ENCODE data around the gene KCNK7.

The KCNK7 gene

DNA sequence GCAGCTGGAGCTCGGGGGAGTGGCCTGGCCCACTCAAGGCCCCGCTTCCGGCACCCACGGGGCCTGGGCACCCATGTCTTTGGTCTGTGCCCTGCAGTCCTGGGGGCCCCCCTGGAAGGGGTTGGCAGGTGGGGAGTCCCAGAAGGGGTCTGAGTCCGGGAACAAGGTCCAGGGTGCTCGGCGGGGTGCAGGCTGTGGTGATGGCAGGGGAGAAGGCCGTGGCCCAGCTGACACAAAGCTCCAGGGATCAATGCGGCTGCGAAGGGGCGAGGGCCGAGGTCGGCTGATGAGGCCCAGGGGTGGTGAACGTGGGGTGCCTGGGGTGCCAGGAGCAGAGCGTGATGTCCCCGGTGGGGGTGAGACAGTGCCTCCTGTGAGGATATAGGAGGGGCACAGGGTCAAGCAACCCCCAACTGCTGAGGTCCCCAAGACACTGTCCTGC is 2.7 kb upstream of the KCNK7 start:
- peaks cover 97% of the 10 kb centered on the region for H3K36me3 ChIP-seq
- TF ChIP-seq, protein P1, sequence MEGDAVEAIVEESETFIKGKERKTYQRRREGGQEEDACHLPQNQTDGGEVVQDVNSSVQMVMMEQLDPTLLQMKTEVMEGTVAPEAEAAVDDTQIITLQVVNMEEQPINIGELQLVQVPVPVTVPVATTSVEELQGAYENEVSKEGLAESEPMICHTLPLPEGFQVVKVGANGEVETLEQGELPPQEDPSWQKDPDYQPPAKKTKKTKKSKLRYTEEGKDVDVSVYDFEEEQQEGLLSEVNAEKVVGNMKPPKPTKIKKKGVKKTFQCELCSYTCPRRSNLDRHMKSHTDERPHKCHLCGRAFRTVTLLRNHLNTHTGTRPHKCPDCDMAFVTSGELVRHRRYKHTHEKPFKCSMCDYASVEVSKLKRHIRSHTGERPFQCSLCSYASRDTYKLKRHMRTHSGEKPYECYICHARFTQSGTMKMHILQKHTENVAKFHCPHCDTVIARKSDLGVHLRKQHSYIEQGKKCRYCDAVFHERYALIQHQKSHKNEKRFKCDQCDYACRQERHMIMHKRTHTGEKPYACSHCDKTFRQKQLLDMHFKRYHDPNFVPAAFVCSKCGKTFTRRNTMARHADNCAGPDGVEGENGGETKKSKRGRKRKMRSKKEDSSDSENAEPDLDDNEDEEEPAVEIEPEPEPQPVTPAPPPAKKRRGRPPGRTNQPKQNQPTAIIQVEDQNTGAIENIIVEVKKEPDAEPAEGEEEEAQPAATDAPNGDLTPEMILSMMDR (IDR thresholded peaks at IDR 0.05): no peak
- H3K4me3 ChIP-seq (ENCODE audit: low read depth in 1 of 2, low read length in 1 of 2): no peak overlapping the region
- no peaks in the 10 kb centered on the region for H3K27me3 ChIP-seq
- H3K4me1 ChIP-seq (ENCODE audit: control insufficient read depth in 1 of 2, insufficient read depth in 1 of 2, low read depth in 1 of 2, low read length in 1 of 2): no peaks in the 10 kb centered on the region
- no peak overlapping the region for H3K27ac ChIP-seq
- H3K9me3 ChIP-seq: no peaks in the 10 kb centered on the region

DNA sequence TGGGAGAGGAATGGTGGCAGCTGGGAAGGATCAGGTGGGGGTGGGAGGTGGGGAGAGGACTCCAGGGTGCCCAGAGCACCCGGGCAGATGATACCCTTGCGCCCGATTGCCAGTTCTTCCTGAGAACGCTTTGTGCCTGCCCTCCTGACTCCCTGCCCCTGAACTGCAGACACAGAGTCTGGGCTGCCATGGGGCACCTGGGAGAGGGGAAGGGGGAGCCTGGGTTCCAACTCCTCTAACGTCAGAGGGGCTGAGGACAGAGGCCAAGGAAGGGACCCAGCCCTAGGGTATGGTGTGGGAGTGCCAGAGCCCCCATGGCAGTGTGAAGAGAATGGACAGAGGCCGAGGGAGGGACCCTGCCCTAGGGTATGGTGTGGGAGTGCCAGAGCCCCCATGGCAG is 920 bp upstream of the KCNK7 start:
- no peaks in the 10 kb centered on the region for H3K9me3 ChIP-seq
- H3K4me3 ChIP-seq (ENCODE audit: low read depth in 1 of 2, low read length in 1 of 2): no peak overlapping the region
- no peaks in the 10 kb centered on the region for H3K4me1 ChIP-seq (ENCODE audit: control insufficient read depth in 1 of 2, insufficient read depth in 1 of 2, low read depth in 1 of 2, low read length in 1 of 2)
- peaks cover 97% of the 10 kb centered on the region for H3K36me3 ChIP-seq
- no peak overlapping the region for H3K27ac ChIP-seq
- no peaks in the 10 kb centered on the region for H3K27me3 ChIP-seq
- TF ChIP-seq, protein P1 (IDR thresholded peaks at IDR 0.05): no peak

DNA sequence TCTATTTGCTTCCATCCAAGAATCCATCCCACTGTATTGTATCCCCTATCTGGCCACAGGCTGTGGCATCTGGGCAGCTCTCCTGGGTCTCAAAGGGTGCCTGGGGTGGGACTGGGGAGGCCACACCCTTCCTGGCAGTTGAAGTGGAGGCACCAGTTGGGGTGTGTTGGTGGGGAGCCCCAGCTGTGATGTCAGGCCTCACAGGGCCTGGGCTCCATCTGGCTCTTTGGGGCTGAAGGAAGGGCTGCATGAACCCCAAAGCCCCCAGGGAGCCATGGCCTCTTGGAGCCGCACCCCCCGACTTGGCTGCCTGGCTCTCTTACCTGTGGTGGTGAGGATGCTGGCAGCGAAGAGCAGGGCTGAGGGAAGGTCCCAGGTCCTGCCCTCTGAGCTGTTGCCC is 469 bp downstream of the KCNK7 start:
- Histone ChIP-seq H3K27me3 (no peaks in the 10 kb centered on the region), H3K27ac (peak overlapping the region; percentile 10), H3K4me1 (ENCODE audit: control insufficient read depth in 1 of 2, insufficient read depth in 1 of 2, low read depth in 1 of 2, low read length in 1 of 2) (no peaks in the 10 kb centered on the region), H3K9me3 (no peaks in the 10 kb centered on the region), H3K4me3 (ENCODE audit: low read depth in 1 of 2, low read length in 1 of 2) (no peak overlapping the region), H3K36me3 (peaks cover 97% of the 10 kb centered on the region)
- TF ChIP-seq, protein P1 (IDR thresholded peaks at IDR 0.05): no peak

DNA sequence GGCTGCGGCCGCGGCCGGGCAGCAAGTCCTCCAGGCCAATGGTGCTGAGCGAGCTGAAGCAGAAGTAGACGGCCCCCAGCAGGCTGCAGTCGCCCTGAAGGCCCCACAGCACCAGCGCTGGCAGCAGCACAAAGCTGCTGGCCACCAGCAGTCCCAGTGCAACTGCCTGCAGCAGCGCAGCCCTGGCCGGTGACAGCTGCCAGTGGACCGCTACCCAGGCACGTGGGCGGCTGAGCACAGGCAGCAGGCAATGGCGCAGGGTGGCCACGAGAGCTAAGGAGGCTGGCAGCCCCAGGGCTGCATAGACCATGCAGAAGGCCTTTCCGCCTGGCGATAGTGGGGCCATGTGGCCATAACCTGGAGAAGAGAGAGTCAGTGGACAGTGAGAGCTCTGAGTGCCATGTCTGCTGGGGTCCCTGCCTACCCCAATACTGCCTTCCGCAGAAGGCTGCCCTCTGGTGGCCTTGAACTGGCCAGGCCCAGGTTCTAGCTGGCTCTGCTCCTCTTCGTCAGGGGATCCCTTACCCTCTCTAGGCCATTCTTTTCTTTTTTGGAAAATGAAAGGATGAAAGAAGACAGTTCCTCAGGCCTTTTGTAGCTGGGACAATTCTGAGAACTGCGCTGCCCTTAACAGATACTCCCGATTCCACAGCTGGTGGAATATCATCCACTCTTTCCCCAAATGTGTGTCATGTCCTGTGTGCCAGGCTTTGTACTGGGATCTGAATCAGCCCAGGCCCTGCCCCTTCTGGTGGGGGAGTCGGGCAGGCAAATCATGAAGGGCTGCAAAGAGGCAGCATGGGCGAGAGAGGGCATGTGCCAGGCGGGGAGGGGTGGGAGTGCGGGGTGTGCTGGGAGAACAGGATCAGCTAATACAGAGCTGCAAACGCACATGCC is 1.8 kb downstream of the KCNK7 start:
- Histone ChIP-seq H3K36me3 (peaks cover 97% of the 10 kb centered on the region), H3K4me1 (ENCODE audit: control insufficient read depth in 1 of 2, insufficient read depth in 1 of 2, low read depth in 1 of 2, low read length in 1 of 2) (peaks cover 1 to 2% of the 10 kb centered on the region in 2 experiments), H3K27ac (peak overlapping the region; percentile 34), H3K9me3 (no peaks in the 10 kb centered on the region), H3K27me3 (no peaks in the 10 kb centered on the region), H3K4me3 (ENCODE audit: low read depth in 1 of 2, low read length in 1 of 2) (no peak overlapping the region)
- TF ChIP-seq, protein P1 (IDR thresholded peaks at IDR 0.05): peak; percentile 54

DNA sequence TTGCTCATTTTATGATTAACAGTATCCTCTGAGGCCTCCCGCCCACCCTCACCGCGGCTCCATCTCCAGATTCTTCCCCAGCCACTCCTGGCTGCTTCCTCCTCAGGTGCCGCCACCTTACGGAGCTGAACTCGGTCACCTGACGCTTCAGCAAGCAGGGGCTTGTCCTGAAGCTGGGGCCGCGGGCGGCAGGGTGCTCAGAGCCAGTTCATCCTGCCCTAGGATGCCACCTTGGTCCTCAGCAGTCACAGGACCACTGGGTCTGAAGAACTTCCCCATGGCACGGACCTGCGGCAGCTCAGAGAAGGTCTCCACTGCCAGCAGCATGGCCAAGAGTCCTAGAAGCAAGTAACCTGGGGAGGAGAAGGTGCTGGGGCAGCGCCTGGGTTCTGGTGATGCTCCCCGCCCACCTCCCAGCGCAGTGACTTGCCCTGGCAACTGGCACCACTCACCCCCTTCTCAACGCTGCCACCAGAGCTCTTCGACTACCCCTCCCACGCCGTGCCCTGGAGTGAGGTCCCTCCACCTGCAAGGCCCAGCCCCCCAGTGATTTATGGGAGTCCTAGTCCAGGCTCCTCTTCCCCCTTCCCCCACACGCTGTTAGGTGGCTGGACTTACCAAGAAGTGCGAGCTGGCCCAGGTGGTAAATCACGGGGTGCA is 2.6 kb downstream of the KCNK7 start:
- H3K4me1 ChIP-seq (ENCODE audit: control insufficient read depth in 1 of 2, insufficient read depth in 1 of 2, low read depth in 1 of 2, low read length in 1 of 2): peaks cover 9% of the 10 kb centered on the region in 2 experiments
- H3K4me3 ChIP-seq (ENCODE audit: low read depth in 1 of 2, low read length in 1 of 2): no peak overlapping the region
- no peaks in the 10 kb centered on the region for H3K9me3 ChIP-seq
- no peaks in the 10 kb centered on the region for H3K27me3 ChIP-seq
- peaks cover 96% of the 10 kb centered on the region for H3K36me3 ChIP-seq
- H3K27ac ChIP-seq: peak overlapping the region; percentile 34
- TF ChIP-seq, protein P1 (IDR thresholded peaks at IDR 0.05): no peak

Measured in neutrophil (primary cell).